Measurements from ENCODE around the gene LUM.

GRCh38 chr12:91099341-91099740 is 12.0 kb downstream of the LUM start:
- TF ChIP-seq CTCF (IDR thresholded peaks at IDR 0.05) (no peak), RARB (CRISPR knock-in tag; IDR thresholded peaks at IDR 0.05) (no peak), TP53 (CRISPR knock-in tag; IDR thresholded peaks at IDR 0.05) (no peak), EP300 (IDR thresholded peaks at IDR 0.05) (no peak), MYC (IDR thresholded peaks at IDR 0.05; ENCODE audit: borderline replicate concordance, low read length) (no peak), BHLHE40 (IDR thresholded peaks at IDR 0.05; ENCODE audit: low read depth, low read length) (no peak)
- TF ChIP-seq, protein P1, sequence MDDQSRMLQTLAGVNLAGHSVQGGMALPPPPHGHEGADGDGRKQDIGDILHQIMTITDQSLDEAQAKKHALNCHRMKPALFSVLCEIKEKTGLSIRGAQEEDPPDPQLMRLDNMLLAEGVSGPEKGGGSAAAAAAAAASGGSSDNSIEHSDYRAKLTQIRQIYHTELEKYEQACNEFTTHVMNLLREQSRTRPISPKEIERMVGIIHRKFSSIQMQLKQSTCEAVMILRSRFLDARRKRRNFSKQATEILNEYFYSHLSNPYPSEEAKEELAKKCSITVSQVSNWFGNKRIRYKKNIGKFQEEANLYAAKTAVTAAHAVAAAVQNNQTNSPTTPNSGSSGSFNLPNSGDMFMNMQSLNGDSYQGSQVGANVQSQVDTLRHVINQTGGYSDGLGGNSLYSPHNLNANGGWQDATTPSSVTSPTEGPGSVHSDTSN (IDR thresholded peaks at IDR 0.05): no peak
